Measurements from ENCODE around the gene TTYH1.

The TTYH1 gene

DNA sequence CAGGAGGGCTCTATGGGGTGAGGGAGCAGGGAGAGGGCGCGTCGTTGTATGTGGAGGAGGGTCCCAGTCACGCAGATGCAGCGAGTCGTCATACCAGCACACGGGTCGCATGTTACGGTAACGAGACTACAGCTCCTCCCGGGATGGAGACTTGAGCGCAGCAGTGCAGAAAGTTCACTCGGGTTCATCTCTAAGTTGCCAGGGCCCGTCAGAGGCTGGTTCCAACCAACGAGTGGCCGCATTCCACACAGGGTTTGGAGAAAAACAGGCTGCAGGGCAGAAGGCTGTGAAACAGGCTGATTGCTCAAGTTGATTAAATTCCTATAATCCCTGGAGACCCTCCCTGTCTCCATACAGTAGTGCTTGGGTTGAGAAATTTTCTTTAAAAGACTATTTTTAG, 21.9 kb upstream of the TTYH1 start:
- DNase-seq (ENCODE audit: low read depth) = no peak

- DNase-seq (ENCODE audit: low read depth) = no peak
These were observed 19.6 kb upstream of the TTYH1 start for GRCh38 chr19:54395685-54396084.

GRCh38 chr19:54399189-54399588, 16.1 kb upstream of the TTYH1 start:
- DNase-seq (ENCODE audit: low read depth) = no peak

DNA sequence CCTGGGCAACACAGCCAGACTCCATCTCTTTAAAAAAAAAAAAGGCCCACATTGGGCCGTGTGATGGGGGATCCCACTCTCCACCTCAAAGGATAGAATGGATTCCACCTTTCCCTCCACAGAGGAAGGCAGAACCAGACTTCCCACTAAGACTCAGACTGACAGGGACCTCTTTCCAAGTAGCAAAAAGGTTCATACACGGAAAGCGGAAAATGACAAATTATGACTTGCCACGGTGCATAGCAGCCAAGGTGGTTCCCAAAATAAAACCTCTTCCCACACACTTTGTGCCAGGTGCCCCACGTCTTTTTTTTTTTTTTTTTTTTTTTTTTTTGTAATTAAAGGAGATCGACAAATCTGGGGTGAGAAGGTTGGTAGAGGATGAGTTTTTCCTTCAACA, 14.4 kb upstream of the TTYH1 start:
- no peak for DNase-seq (ENCODE audit: low read depth)

DNA sequence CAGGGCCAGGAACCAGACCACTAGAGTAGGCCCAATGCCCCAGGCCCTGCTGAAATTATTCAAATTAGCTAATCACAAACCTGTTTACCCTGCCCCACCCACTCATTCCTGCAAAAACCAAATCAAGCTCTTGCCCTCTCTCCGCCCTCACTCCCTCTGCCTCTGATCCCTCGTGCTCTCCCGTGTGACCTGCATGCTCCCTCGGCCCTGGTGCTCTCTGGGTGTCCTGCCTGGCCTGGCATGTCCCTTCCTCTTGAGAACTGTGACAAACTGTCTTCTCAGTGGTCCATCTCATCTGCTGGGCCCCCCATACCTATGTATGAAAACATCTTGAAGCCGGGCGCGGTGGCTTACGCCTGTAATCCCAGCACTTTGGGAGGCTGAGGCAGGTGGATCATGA, 12.2 kb upstream of the TTYH1 start:
- no peak for DNase-seq (ENCODE audit: low read depth)

GRCh38 chr19:54405628-54406027, 9.6 kb upstream of the TTYH1 start:
- DNase-seq (ENCODE audit: low read depth) = no peak

DNA sequence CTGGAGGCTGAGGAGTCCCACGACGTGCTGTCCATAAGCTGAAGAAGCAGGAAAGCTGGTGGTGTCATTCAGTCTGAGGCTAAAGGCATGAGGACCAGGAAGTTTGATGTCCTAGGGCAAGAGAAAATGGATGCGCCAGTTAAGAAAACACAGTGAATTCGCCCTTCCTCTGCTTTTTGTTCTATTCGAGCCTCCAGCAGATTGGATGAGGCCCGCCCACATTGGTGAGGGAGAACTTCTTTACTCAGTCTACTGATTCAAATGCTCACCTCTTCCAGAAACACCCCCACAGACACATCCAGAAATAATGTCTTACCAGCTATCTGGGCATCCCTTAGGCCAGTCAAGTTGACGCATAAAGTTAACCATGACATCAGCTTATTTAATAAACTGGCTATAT, 7.5 kb upstream of the TTYH1 start:
- DNase-seq (ENCODE audit: low read depth) = no peak

GRCh38 chr19:54408456-54409026, 6.7 kb upstream of the TTYH1 start:
- DNase-seq (ENCODE audit: low read depth) = no peak

GRCh38 chr19:54411033-54411432, 4.2 kb upstream of the TTYH1 start:
- DNase-seq (ENCODE audit: low read depth) = no peak

GRCh38 chr19:54412877-54413276, 2.4 kb upstream of the TTYH1 start:
- no peak for DNase-seq (ENCODE audit: low read depth)

GRCh38 chr19:54414156-54414555, 1.1 kb upstream of the TTYH1 start:
- DNase-seq (ENCODE audit: low read depth) = no peak

- no peak for DNase-seq (ENCODE audit: low read depth)
These were observed 823 bp downstream of the TTYH1 start for GRCh38 chr19:54415901-54416673.

GRCh38 chr19:54416695-54417491, 1.6 kb downstream of the TTYH1 start:
- no peak for DNase-seq (ENCODE audit: low read depth)

GRCh38 chr19:54418030-54418929, 3.0 kb downstream of the TTYH1 start:
- DNase-seq (ENCODE audit: low read depth) = no peak

DNA sequence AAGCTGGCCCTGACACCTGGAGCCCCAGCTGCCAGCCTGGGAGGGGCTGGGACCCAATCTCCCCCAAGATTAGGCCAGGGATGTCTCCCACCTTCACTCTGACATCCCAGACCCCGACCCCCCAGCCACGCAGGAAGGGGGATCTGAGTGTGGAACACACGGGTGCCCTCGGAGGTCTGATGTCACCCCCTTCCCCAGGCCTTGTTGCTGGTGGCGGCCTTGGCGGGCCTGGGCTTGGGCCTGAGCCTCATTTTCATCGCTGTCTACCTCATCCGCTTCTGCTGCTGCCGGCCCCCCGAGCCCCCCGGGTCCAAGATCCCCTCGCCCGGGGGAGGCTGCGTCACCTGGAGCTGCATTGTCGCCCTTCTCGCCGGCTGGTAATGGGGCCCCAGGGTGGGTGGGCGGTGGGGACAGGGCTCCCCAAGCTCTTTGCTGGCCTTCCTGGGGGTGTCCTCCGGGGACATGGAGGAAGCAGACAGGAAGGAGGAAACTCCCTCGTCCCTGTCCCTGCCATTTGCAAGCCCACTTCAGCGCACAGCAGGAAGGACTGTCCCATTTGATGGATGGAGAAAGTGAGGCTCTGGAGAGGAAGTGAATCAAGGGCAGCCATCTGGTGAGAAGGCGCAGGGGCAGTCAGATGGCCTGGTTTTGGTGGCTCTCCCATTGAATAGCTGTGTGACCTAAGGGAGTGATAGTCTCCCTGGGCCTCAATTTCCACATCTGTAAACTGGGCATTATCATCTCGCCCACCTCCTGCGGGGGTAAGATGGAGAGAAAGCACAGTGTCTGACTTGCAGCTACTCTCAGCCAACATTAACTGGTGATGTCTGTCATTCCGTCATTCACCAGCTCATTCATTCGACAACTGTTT, 3.9 kb downstream of the TTYH1 start:
- DNase-seq (ENCODE audit: low read depth) = no peak

GRCh38 chr19:54420068-54420382, 4.8 kb downstream of the TTYH1 start:
- DNase-seq (ENCODE audit: low read depth) = no peak

DNA sequence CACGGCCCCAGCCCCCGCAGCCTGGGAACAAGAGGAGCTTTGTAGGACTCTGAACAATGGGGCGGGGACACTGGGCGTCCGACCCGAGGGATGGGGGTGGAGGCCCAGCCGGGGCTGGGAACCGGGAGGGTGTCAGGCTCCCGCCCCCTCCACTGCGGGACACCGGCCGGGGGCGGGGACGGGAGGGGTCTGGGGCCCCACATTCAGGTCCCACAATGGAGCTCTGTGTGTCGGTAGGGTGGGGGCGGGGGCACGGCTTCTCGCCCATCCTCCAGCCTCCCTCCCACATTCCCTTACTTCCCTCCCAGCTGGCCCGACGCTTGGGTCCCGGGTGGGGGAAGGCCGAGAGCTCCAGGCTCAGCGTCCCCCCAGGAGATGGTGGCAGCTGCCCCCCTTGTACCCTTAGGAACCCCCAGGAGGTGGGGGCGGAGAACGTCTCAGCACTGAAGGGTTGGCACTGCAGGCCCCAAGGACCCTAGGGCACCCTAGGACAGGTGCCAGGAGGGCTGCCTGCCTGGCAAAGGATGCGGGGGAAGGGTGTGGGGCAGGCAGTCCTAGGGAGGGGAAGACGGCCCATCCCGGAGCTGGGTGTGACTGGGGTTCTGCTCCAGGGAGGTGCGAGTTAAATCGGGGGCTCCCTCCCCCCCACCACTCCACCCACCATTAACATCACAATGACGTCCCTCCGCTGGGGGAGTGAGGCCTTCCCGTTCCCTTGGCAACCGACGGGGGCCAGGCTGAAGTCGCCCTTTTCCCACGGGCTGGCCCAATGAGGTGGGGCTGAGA, 5.3 kb downstream of the TTYH1 start:
- no peak for DNase-seq (ENCODE audit: low read depth)

DNA sequence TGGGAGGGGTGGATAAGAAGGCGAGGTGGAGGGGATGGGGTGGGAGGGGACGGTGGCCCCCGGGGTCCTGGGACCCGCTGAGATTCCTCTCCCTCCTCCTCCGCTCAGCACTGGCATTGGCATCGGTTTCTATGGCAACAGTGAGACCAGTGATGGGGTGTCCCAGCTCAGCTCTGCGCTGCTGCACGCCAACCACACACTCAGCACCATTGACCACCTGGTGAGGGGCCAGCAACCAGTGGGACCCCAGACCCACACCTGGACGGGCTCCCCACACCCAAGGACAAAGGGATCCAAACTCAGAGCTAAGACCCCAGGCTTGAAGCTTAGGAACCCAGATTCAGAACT, 5.9 kb downstream of the TTYH1 start:
- no peak for DNase-seq (ENCODE audit: low read depth)

DNA sequence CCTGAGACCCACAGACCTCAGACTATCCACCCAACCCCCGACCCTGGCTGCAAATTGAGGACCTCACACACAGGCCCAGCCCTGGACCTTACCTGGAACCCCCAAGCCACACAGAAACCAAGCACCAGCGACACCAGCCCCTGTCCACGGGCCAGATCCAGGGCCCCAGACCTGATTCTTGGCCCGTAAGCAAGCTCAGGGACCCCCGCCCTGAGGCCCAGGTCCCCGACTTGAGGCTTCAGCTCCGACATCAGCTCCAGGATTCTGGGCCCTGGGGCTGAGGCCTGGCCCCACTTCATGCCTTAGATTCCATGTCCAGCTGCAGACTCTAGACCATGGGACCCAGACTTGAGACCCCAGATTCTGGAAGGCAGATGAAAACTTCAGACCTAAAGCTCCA, 6.3 kb downstream of the TTYH1 start:
- DNase-seq (ENCODE audit: low read depth) = no peak

DNA sequence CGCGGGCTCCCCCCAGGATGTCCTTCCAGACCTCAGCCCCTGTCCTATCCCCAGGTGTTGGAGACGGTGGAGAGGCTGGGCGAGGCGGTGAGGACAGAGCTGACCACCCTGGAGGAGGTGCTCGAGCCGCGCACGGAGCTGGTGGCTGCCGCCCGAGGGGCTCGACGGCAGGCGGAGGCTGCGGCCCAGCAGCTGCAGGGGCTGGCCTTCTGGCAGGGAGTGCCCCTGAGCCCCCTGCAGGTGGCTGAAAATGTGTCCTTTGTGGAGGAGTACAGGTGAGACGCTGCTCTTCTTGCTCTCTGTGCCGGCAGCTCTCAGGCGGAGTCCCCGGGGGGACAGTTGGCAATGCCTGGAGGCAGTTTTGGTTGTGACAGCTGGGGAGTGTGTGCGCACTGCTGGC, 6.9 kb downstream of the TTYH1 start:
- DNase-seq (ENCODE audit: low read depth) = no peak

DNA sequence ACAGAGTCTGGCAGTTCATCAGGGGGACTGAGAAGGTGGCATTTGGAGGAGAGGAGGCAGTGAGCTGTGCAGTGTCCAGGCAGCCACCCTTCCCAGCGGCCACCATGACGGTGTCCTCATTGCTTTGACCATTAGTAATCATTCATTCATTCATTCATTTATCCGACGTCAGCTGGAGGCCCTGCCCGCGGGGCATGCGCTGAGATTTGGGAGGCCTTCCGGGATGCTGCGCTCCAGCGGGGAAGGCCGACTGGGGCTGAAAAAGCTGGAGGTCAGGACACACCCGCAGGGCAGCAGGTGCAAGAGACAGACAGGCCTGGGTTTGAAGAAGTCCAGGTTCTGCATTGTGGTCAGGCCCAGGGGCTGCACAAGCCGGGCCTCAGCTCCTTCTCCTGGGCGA, 8.9 kb downstream of the TTYH1 start:
- DNase-seq (ENCODE audit: low read depth) = no peak
